Neural cell (in vitro differentiated cells): Measurements from ENCODE around the gene ARID1B.

ENCODE experiments used
- EP300 ChIP-seq: fragments of 450-650 bp; conservative IDR thresholded peaks from 2 replicates; pipeline ENCODE4 v1.6.1; 2014; ENCODE audit warnings: antibody characterized with exemption, mild to moderate bottlenecking, moderate library complexity; ENCODE audit not compliant: poor library complexity, severe bottlenecking
- EZH2 ChIP-seq: fragments of 200-600, 300-800 bp; shearing (Covaris generic), sonication (generic); IDR thresholded peaks from 2 replicates; pipeline ENCODE4 v1.6.1; 2014; ENCODE audit warnings: antibody characterized with exemption, low read length, borderline replicate concordance, mild to moderate bottlenecking; ENCODE audit not compliant: insufficient read depth, poor library complexity, severe bottlenecking
- MXI1 ChIP-seq: fragments of 450-650 bp; conservative IDR thresholded peaks from 2 replicates; pipeline ENCODE4 v1.6.1; 2014; ENCODE audit warnings: antibody characterized with exemption, mild to moderate bottlenecking; ENCODE audit not compliant: poor library complexity, severe bottlenecking
- POLR2AphosphoS5 ChIP-seq: IDR thresholded peaks from 2 replicates; pipeline ENCODE4 v1.6.1; 2012
- RAD21 ChIP-seq: fragments of 450-650 bp; conservative IDR thresholded peaks from 2 replicates; pipeline ENCODE4 v1.6.1; 2014; ENCODE audit warnings: antibody characterized with exemption, mild to moderate bottlenecking, moderate library complexity
- SMC3 ChIP-seq: fragments of 450-650 bp; conservative IDR thresholded peaks from 2 replicates; pipeline ENCODE4 v1.6.1; 2014; ENCODE audit warnings: antibody characterized with exemption, mild to moderate bottlenecking, moderate library complexity; ENCODE audit not compliant: poor library complexity
- TAF1 ChIP-seq: IDR thresholded peaks from 2 replicates; pipeline ENCODE4 v1.6.1; 2012; ENCODE audit warnings: low read depth
- TF ChIP-seq, protein P1 (sequence below): fragments of 450-650 bp; IDR thresholded peaks from 2 replicates; pipeline ENCODE4 v1.5.1; 2014; ENCODE audit warnings: antibody characterized with exemption, mild to moderate bottlenecking, moderate library complexity; ENCODE audit not compliant: poor library complexity, severe bottlenecking
- TF ChIP-seq, protein P2 (sequence below): IDR thresholded peaks from 2 replicates; pipeline ENCODE4 v1.6.1; 2012; ENCODE audit warnings: borderline replicate concordance

DNA sequence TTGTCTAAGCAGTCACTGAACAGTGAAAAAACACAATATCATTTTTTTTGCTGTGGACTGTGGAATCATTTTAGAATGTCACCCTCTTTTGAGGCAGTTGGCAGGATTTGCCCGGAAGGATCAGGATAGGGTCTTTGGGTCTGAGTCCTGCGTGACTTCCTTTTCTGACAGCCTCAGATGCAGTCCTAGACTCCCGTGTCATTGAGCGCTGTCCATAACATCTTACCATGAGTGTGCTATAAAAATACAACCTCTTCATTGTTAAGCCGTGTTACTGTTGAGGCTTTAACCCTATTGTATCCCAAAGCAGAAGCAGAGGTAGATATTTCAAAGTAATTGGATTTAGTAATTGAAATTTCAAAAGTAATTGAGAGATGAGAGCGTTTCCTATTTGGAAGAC, 30.6 kb downstream of the ARID1B start:
- TF ChIP-seq, protein P1, sequence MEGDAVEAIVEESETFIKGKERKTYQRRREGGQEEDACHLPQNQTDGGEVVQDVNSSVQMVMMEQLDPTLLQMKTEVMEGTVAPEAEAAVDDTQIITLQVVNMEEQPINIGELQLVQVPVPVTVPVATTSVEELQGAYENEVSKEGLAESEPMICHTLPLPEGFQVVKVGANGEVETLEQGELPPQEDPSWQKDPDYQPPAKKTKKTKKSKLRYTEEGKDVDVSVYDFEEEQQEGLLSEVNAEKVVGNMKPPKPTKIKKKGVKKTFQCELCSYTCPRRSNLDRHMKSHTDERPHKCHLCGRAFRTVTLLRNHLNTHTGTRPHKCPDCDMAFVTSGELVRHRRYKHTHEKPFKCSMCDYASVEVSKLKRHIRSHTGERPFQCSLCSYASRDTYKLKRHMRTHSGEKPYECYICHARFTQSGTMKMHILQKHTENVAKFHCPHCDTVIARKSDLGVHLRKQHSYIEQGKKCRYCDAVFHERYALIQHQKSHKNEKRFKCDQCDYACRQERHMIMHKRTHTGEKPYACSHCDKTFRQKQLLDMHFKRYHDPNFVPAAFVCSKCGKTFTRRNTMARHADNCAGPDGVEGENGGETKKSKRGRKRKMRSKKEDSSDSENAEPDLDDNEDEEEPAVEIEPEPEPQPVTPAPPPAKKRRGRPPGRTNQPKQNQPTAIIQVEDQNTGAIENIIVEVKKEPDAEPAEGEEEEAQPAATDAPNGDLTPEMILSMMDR, result no peak
- no peak for TF ChIP-seq EP300
- TF ChIP-seq EZH2, result no peak
- TF ChIP-seq RAD21, result no peak
- no peak for TF ChIP-seq POLR2AphosphoS5
- no peak for TF ChIP-seq MXI1
- TF ChIP-seq TAF1, result no peak
- no peak for TF ChIP-seq SMC3
- TF ChIP-seq, protein P2, sequence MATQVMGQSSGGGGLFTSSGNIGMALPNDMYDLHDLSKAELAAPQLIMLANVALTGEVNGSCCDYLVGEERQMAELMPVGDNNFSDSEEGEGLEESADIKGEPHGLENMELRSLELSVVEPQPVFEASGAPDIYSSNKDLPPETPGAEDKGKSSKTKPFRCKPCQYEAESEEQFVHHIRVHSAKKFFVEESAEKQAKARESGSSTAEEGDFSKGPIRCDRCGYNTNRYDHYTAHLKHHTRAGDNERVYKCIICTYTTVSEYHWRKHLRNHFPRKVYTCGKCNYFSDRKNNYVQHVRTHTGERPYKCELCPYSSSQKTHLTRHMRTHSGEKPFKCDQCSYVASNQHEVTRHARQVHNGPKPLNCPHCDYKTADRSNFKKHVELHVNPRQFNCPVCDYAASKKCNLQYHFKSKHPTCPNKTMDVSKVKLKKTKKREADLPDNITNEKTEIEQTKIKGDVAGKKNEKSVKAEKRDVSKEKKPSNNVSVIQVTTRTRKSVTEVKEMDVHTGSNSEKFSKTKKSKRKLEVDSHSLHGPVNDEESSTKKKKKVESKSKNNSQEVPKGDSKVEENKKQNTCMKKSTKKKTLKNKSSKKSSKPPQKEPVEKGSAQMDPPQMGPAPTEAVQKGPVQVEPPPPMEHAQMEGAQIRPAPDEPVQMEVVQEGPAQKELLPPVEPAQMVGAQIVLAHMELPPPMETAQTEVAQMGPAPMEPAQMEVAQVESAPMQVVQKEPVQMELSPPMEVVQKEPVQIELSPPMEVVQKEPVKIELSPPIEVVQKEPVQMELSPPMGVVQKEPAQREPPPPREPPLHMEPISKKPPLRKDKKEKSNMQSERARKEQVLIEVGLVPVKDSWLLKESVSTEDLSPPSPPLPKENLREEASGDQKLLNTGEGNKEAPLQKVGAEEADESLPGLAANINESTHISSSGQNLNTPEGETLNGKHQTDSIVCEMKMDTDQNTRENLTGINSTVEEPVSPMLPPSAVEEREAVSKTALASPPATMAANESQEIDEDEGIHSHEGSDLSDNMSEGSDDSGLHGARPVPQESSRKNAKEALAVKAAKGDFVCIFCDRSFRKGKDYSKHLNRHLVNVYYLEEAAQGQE, result no peak
